ENCODE data around the gene GTPBP4.
A peak's percentile ranks its signal among the peaks of the same experiment; 100 is the strongest.
"Not testable (repeated sequence)": the region's sequence is repeated elsewhere in the genome, so short reads cannot be mapped to it uniquely, and the experiment has no call there.

Gene GTPBP4

GRCh38 chr10:1034758-1035157 lies 46.5 kb downstream of the GTPBP4 start:
- no peak for DNase-seq

- DNase-seq: no peak
Observed at GRCh38 chr10:1035201-1035600, 47.0 kb downstream of the GTPBP4 start.

- DNase-seq: no peak
Observed at GRCh38 chr10:1036341-1036791, 48.1 kb downstream of the GTPBP4 start.

DNA sequence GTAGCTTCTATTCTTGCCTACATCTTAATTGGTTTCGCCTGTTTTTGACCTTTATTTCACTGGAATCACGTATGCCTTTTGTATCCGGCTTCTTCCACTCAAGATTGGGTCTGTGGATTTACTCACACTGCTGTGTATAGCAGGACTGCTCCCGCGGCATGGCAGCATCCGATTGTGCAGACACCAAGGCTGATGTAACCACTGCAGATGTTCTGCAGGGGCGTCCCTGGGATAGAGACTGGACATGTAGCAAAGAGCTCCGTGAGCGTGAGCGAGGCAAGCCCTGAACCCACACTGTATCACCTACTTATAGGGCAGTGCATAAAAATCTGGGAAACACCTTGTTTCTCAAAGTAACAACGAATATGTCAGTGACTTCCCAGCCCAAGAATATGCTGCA lies 48.9 kb downstream of the GTPBP4 start:
- no peak for DNase-seq

DNA sequence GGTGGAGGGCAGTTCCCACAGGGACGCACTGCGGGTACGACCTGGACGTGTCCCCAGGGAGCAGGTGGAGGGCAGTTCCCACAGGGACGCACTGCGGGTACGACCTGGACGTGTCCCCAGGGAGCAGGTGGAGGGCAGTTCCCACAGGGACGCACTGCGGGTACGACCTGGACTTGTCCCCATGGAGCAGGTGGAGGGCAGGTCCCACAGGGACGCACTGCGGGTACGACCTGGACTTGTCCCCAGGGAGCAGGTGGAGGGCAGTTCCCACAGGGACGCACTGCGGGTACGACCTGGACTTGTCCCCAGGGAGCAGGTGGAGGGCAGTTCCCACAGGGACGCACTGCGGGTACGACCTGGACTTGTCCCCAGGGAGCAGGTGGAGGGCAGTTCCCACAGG lies 50.5 kb downstream of the GTPBP4 start:
- DNase-seq: not testable (repeated sequence)

DNA sequence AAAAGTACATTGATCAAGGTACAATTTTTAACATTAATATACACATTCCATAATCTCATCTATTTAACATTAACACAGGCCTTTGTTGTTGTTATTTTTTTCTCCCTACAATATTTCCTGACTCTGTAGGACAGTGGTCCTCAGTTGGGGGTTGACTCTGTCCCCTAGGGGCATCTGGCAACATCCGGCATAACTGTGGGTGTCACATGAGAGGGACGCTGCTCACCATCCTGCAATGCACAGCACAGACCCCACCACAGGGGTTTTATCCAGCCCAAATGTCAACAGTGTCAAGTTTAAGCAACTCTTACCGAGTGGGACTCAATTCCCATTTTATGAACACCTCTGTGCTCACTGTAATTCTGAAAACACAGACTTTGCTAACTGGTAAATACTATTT lies 51.9 kb downstream of the GTPBP4 start:
- no peak for DNase-seq

- no peak for DNase-seq
Observed at GRCh38 chr10:1041514-1041913, 53.3 kb downstream of the GTPBP4 start.

DNA sequence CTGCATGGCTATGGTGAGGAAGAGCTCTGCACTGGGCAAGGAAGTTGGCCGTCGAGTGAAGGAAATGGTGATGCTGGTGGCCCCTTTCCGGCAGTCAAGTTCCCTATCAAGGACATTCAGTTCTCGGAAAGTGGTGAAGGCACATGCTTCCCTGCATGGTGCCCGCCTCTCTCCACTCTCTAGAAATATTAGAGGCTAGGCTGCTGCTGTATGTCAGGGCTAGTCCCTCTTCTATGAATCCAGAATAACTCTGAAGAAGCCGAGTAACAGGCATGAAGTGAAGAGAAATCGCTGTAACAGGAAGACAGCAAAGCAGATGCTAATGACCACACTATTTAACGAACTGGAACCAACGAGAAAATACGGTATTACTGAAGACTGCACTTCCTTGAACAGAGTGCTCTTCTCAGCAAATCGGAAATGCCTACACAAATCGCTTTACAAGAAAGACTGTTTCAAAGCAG lies 55.3 kb downstream of the GTPBP4 start:
- DNase-seq: no peak

- DNase-seq: no peak
Observed at GRCh38 chr10:1044146-1044545, 55.9 kb downstream of the GTPBP4 start.

GRCh38 chr10:1044964-1045363 lies 56.7 kb downstream of the GTPBP4 start:
- no peak for DNase-seq

DNA sequence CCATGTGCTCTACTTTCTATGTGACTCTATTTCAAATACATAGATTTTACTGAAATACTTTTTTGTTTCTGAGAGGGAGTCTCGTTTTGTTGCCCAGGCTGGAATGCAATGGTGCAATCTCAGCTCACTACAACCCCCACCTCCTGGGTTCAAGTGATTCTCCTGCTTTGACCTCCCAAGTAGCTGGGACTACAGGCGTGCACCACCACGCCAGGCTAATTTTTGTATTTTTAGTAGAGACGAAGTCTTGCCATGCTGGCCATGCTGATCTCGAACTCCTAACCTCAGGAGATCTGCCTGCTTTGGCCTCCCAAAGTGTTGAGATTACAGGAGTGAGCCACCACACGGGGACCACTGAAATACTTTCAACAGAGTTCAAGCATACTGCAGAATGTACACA lies 57.2 kb downstream of the GTPBP4 start:
- no peak for DNase-seq

DNA sequence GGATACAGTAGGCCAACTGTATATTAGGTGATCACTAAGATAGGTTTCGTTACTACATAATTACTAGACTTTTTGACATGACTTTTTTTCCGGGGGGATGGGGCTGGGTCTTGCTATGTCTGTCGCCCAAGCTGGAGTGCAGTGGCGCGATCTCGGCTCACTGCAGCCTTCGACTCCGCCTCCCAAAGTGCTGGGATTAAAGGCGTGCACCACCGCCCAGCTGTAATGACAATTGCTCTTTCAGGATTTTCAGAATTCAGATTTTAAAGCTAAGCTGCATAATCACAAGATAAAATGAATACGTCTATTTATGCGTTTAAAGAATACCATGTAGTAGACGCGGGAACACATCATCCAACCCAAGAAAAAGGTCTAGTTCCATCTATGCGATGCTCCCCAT lies 59.7 kb downstream of the GTPBP4 start:
- no peak for DNase-seq

DNA sequence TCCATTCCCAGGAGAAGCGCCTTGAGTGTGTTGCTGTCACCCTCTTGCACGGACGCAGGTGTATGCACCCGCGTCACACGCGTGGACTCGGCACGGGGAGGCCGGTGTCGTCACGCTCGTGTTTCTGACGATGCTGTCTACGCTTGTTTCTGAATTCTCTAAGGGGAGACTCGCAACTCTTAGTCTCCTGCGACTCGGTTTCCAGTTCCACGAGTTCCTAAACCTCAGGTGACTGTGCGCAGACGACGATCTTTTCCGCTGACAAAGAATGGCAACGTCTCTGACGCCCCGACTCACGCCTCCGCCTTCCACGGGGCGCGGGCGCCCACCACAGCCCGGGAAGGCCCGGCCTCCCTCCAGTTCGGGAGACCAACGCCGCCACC lies 60.1 kb downstream of the GTPBP4 start:
- DNase-seq: no peak

DNA sequence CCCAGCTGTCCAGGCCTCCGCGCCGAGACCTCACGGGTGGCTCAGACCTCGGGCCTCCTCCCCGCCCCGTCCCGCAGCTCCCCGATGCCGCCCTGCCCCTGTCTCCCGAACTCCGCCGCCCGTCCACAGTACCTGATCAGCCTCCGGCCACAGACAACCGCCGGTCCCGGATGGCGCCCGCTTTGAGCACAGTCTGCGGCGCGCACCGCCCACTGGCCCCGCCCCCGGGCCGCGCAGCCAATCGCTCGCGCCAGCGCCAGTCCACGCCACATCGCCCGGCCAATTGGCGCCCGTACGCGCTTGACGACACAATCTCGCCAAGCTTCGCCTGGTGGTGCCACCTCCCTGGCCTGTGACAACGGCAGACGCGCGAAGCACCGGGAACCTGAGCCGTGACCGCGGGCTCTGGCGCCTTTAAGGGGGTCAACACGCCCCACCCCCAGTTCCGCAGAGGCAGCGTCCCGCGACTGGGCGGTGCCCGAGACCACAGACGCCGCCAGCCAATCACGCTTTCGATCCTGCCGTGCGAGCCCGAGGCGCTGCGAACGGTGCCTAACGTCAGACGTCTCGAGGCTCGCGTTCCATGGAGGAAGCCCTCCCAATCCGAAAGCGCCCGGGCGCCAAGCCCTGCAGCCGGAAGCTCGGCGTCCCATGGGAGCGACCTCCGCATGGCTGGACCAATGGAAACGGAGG lies 60.6 kb downstream of the GTPBP4 start, which contains the start of gene IDI1:
Gene IDI1, minus strand, starts transcription at position 388 of the 693 bp plus-strand sequence. Its CDS starts 116 bp downstream, at position 272.
- DNase-seq: peak; percentile 81 to 88

GRCh38 chr10:1049425-1049958 lies 61.3 kb downstream of the GTPBP4 start:
- DNase-seq: no peak

DNA sequence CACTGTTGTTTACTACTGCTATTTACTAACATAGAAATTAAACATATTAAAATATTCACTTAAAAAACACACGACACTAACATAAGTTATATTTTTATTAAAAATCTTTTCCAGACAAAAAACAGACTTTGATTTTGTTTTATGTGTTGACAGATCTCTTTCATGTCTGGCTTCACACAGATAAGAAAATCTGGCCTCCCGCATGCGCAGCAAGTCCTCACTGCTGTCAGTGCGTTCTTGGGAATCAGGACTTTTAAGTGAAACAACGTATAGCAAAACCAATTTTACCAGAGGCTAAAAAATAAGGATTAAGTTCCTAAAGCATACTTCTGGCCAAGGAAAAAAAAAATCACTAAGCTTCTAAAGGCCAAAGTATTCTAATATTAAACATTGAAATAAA lies 61.9 kb downstream of the GTPBP4 start:
- DNase-seq: no peak

DNA sequence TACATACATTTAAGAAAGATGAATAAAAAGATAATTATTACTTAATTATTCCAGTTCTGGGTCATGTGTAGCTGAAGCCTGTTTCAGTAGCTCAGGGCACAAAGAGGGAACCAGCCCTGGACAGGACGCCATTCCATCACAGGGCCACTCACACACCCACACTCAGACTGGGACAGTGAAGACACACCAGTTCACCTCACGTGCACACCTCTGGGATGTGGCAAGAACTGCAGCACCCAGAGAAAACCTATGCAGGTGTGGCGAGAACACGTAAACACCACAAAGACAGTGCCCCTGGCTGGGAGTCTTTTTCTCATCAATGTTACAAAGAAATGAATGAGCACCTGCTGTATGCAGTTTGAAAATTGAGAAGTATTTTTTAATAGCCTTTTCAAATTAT lies 62.3 kb downstream of the GTPBP4 start:
- DNase-seq: no peak

- no peak for DNase-seq
Observed at GRCh38 chr10:1054684-1055083, 66.5 kb downstream of the GTPBP4 start.

DNA sequence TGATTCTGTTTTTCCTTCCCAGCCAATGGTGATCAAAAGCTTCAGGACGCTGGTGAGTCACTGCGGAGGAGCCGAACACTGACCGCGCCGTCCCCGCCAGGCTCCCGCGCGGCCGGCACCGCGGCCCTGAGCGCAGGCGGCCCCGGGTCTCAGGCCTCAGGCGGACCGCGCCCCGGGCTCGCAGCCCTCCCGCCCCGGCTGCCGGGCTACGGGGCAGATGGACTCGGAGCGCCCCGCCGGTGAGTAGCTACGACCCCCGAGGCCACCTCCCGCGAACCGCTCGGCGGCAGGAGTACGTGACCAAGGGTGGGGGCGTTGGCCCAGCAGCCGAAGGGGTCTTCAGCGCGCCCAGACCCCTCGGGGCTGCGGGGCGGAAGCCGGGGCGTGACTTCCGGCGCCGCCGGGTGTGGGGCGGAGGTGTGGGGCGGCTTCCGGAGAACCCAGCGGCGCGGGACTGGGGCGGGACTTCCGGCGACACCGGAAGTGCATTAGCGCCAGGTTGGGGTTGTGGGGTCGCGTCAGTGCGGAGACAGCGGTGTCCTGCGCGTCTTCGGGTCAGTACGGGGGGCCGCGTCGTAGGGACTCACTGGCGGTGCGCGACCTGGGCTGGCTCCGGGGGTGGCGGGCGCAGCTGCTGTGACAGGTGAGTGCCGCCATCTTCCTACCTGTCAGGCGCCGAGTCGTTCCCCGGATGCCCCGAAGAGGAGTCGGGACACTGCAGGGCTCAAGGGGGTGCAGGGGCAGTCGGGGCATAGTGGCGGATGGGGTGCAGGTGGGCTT lies 68.3 kb downstream of the GTPBP4 start, which contains the start of gene WDR37:
Gene WDR37, plus strand, starts transcription at position 60 of the 780 bp plus-strand sequence. CDS start 15,771 bp downstream, outside the sequence.
- DNase-seq: peak; percentile 11 to 32

GRCh38 chr10:1057106-1057657 lies 68.9 kb downstream of the GTPBP4 start:
- no peak for DNase-seq

DNA sequence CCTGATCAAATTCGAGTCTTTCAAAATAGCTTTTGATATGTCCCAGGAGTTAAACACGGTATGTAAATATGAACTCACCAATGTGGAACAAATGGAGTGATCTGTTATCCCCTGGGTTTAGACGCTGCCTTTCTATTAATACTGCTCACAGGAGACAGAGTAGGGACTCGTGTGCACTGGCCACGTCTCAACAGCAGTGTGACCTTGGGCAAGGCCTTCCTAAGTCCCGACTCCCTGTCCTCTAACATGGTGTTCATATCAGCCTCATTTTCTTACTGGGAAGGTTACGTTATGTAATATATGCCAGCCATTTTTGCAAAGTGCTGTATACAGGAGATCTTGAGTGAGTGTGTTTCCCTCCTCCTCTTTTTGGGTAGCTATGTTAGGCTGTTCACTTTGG lies 69.8 kb downstream of the GTPBP4 start:
- no peak for DNase-seq

DNA sequence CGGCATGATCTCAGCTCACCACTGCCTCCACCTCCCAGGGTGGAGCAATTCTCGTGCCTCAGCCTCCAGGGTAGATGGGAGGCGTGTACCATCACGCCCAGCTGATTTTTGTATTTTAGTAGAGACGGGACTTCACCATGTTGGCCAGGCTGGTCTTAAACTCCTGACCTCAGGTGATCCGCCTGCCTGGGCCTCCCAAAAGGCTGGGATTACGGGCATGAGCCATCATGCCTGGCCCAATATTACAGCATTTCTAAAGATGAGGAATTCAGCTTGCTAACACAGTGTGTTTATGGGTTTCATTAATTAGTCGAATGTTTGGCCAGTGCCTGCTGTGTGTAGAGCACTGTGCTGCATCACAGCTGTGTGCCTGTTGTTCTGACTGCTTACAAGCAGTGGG lies 71.7 kb downstream of the GTPBP4 start:
- no peak for DNase-seq
